ENCODE results near the gene TMC1. TPM values are rescaled to one million over a fixed set of nuclear protein-coding genes. Genes with fewer than 3 reads are reported as not detected.
"Not testable (repeated sequence)": the region's sequence is repeated elsewhere in the genome, so short reads cannot be mapped to it uniquely, and the experiment has no call there.

TMC1 gene
- total RNA-seq, 4 donors from 2014 or later, result 0.30 to 2.3 (median 0.44) TPM; not detected in 1

GRCh38 chr9:72843520-72844439 lies 322.4 kb downstream of the TMC1 start:
- TF ChIP-seq, protein P1, sequence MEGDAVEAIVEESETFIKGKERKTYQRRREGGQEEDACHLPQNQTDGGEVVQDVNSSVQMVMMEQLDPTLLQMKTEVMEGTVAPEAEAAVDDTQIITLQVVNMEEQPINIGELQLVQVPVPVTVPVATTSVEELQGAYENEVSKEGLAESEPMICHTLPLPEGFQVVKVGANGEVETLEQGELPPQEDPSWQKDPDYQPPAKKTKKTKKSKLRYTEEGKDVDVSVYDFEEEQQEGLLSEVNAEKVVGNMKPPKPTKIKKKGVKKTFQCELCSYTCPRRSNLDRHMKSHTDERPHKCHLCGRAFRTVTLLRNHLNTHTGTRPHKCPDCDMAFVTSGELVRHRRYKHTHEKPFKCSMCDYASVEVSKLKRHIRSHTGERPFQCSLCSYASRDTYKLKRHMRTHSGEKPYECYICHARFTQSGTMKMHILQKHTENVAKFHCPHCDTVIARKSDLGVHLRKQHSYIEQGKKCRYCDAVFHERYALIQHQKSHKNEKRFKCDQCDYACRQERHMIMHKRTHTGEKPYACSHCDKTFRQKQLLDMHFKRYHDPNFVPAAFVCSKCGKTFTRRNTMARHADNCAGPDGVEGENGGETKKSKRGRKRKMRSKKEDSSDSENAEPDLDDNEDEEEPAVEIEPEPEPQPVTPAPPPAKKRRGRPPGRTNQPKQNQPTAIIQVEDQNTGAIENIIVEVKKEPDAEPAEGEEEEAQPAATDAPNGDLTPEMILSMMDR (IDR thresholded peaks at IDR 0.05), result no peak
- TF ChIP-seq EP300 (IDR thresholded peaks at IDR 0.05) (no peak), POLR2A (IDR thresholded peaks at IDR 0.05) (no peak)
- Histone ChIP-seq H3K27ac (no peak overlapping the region), H3K4me1 (no peaks in the 10 kb centered on the region), H3K9me3 (peaks cover 0 to 29% (median 5%) of the 10 kb centered on the region in 4 donors), H3K27me3 (no peaks in the 10 kb centered on the region), H3K4me3 (no peak overlapping the region), H3K36me3 (no peaks in the 10 kb centered on the region)
- no peak for DNase-seq (ENCODE audit: low spot score in 2 of 2)
- 56 to 71% methylated on average over 9 of the region's 9 CpGs for WGBS, 2 donors

DNA sequence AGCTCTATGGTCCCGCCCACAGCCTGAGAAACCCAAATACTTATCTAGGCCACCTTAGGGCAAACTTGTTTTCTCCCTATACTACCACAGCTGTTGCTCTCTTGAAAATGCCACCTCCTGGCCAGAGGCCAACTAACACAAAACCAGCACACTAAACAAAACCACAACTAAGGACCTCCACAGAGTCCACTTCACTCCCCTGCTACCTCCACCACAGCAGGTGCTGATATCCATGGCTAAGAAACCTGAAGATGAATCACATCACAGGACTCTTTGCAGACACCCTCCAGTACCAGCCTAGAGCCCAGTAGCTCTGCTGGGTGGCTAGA lies 323.0 kb downstream of the TMC1 start:
- H3K27me3 ChIP-seq, result no peaks in the 10 kb centered on the region
- no peaks in the 10 kb centered on the region for H3K4me1 ChIP-seq
- 93 to 100% methylated on average over 1 of the region's 1 CpG for WGBS, 2 donors
- peaks cover 0 to 29% (median 5%) of the 10 kb centered on the region in 4 donors for H3K9me3 ChIP-seq
- H3K27ac ChIP-seq, result no peak overlapping the region
- H3K36me3 ChIP-seq, result no peaks in the 10 kb centered on the region
- TF ChIP-seq, protein P1 (IDR thresholded peaks at IDR 0.05), result no peak
- TF ChIP-seq POLR2A (IDR thresholded peaks at IDR 0.05) (no peak), EP300 (IDR thresholded peaks at IDR 0.05) (no peak)
- no peak overlapping the region for H3K4me3 ChIP-seq
- no peak for DNase-seq (ENCODE audit: low spot score in 2 of 2)

DNA sequence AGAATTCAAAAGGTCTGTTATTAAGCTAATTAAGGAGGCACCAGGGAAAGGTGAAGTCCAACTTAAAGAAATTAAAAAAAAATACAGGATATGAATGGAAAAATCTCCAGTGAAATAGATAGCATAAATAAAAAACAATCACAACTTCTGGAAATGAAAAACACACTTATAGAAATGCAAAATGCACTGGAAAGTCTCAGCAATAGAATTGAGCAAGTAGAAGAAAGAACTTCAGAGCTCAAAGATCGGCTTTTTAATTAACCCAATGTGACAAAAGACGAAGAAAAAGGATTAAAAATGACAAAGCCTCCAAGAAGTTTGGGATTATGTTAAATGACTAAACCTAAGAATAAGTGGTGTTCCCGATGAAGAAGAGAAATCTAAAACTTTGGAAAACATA lies 323.6 kb downstream of the TMC1 start:
- not testable (repeated sequence) for H3K36me3 ChIP-seq
- 94 to 97% methylated on average over 3 of the region's 3 CpGs for WGBS, 2 donors

GRCh38 chr9:72850209-72850608 lies 328.8 kb downstream of the TMC1 start:
- H3K27ac ChIP-seq; H3K4me3 ChIP-seq; H3K36me3 ChIP-seq; H3K4me1 ChIP-seq; DNase-seq (ENCODE audit: low spot score in 2 of 2); H3K27me3 ChIP-seq: not testable (repeated sequence)
- 86 to 87% methylated on average over 4 of the region's 4 CpGs for WGBS, 2 donors
- H3K9me3 ChIP-seq, result peaks cover 0 to 16% (median 5%) of the 10 kb centered on the region in 4 donors

More for the DNA sequence above, 323.6 kb downstream of the TMC1 start:
- H3K27me3 ChIP-seq; DNase-seq (ENCODE audit: low spot score in 2 of 2); H3K4me3 ChIP-seq; H3K27ac ChIP-seq; H3K4me1 ChIP-seq: not testable (repeated sequence)
- H3K9me3 ChIP-seq, result peaks cover 0 to 29% (median 5%) of the 10 kb centered on the region in 4 donors

DNA sequence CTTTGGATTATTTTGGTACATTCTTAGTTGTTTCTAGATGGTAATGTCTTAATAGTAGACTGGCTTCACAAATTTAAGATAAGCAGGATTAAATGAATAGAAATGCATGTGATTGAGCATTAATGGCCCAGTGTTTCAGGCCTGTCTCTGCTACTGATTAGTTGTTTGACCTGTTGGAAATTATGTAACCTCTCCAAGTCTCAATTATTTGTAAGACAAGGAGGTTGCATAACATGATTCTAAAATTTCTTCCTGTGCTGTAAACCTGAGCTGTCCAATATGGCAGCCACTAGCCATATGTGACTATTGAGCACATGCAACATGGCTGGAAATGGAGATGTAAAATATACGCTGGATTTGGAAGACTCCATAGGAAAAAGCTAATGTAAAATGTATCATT lies 333.9 kb downstream of the TMC1 start:
- WGBS, 2 donors, result 98% methylated on average over 1 of the region's 1 CpG
- TF ChIP-seq POLR2A (IDR thresholded peaks at IDR 0.05) (no peak), EP300 (IDR thresholded peaks at IDR 0.05) (no peak)
- TF ChIP-seq, protein P1 (IDR thresholded peaks at IDR 0.05), result no peak
- no peak for DNase-seq (ENCODE audit: low spot score in 2 of 2)
- no peak overlapping the region for H3K27ac ChIP-seq
- no peaks in the 10 kb centered on the region for H3K27me3 ChIP-seq
- no peaks in the 10 kb centered on the region for H3K9me3 ChIP-seq
- H3K4me3 ChIP-seq, result no peak overlapping the region
- peaks cover 0 to 20% (median 11%) of the 10 kb centered on the region in 4 donors for H3K4me1 ChIP-seq
- no peaks in the 10 kb centered on the region for H3K36me3 ChIP-seq

DNA sequence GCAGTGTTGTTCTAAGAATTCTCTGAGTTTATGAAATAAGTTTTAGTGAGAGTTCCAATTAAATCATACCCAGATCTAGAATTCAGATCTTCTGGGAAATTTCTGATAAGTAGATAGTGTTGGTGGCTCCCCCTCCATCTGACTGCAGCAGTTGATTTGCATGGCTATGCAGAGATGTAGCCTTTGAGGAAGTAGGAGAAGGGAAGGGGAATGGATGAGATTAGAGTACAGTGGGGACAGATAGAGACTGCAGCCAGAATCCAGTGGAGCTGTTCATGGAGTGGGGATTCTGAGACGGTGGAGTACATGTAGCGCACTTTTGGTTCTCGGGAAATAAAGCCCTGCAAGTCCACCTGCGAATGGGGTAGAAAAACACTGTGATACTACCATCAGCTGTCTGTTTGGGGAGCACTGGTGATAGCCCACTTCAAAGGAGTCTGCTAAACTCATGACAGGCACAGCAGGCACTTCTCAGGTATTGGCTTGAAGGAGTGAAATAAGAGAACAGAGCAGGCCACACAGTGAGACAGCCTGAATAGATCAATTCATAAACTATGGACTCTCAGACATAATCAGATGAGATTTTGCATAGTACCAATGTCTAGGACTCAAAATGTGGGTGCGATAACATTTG lies 334.6 kb downstream of the TMC1 start:
- DNase-seq (ENCODE audit: low spot score in 2 of 2), result no peak
- TF ChIP-seq POLR2A (IDR thresholded peaks at IDR 0.05) (no peak), EP300 (IDR thresholded peaks at IDR 0.05) (no peak)
- TF ChIP-seq, protein P1 (IDR thresholded peaks at IDR 0.05), result no peak
- H3K36me3 ChIP-seq, result no peaks in the 10 kb centered on the region
- no peak overlapping the region for H3K4me3 ChIP-seq
- 84 to 88% methylated on average over 5 of the region's 5 CpGs for WGBS, 2 donors
- H3K27me3 ChIP-seq, result no peaks in the 10 kb centered on the region
- peaks cover 0 to 20% (median 11%) of the 10 kb centered on the region in 4 donors for H3K4me1 ChIP-seq
- no peaks in the 10 kb centered on the region for H3K9me3 ChIP-seq
- H3K27ac ChIP-seq, result no peak overlapping the region

Data from tibial nerve (tissue), 4 donors.